GM18907 (cell line): ENCODE measurements around the gene AP1AR.
"Not testable (repeated sequence)": the region's sequence is repeated elsewhere in the genome, so short reads cannot be mapped to it uniquely, and the experiment has no call there.

Experiments
- ATAC-seq: cut with Tn5 transposase; IDR thresholded peaks from one replicate; pipeline ENCODE4 v1.9.1; 2021; ENCODE audit warnings: mild to moderate bottlenecking, moderate library complexity; ENCODE audit not compliant: unreplicated experiment

The AP1AR gene

DNA sequence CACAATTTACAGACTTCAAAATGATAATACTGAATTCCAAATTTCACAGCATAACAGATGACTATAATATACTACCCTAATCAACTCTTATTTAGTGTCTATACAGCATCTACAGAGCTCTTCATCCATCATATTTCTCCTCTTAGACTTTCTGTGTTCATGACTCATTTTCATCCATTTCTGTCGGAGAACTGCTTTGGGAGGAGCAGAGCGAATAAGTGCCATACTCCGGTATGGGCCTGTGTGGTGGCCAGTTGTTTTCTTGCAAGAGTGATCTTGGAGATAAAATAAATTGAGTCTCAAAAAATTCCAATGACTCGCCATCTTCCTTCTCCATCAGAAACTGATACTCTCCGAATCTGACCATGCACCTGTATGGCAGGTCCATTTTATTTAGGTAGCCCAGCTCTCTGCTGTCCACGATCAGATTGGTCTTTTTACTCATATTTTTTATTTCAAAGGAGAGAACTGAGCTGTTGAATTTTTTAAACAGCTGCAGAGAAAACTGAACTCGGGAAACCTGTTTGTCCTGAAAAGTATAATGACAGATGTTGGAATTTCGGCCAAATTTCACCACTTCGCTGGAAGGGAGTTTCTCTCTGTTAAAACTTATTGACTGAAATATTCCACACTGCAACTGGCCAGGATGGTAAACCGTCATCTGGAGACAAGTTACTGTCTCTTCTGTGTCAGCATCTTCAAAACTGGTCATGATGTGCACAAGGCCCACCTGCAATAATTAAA lies 46.3 kb downstream of the AP1AR start:
- no peak for ATAC-seq

DNA sequence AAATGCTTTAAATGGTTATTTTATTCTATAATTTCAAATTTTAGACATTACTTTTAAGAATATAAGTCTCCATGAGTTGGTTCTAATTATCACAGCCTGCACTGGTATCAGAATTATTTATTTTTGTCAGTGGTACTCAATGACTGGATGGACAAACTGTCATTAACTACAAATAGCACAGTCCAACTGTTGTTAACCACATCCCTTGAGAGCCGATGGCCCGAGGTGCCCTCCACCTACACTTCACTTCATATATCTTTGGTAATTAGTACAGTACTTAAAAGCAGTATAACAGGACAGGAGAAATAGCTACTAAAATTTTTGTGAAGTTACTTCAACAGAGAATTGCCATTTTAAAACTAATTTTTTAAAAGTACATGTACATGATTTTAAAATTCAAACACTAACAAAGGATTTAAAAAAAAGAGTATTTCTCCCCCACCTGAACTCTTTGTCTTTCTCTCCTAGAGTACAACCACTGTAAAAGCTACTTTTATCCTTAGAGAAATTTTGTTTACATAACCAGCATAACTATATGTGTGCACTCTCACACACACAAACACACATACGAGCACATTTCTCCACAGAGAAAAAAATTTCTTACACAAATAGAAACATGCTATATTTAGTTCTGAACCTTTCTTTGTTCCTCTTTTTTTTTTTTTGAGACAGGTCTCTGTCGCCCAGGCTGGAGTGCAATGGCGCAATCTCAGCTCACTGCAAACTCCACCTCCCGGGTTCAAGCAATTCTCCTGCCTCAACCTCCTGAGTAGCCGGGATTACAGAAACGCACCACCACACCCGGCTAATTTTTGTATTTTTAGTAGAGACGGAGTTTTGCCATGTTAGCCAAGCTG lies 47.7 kb downstream of the AP1AR start:
- peak; percentile 69 for ATAC-seq

DNA sequence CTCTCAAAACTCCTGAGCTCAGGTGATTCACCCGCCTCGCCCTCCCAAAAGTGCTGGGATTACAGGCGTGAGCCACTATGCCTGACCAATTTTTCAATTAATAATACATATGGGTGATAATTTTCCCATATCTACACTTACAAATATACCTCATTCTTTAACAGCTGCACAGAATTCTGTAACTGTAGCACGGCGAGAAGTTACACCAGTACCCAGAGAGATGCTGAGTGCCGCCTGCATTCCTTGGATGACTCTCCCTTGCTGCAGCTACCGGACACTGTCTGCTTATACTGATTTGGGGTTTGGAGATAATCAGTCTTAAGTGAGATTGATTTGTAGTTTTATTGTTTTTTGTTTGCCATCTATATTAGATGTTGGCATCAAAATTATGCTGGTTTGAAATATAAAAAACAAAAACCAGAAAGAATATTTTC lies 48.3 kb downstream of the AP1AR start:
- ATAC-seq = peak; percentile 10

DNA sequence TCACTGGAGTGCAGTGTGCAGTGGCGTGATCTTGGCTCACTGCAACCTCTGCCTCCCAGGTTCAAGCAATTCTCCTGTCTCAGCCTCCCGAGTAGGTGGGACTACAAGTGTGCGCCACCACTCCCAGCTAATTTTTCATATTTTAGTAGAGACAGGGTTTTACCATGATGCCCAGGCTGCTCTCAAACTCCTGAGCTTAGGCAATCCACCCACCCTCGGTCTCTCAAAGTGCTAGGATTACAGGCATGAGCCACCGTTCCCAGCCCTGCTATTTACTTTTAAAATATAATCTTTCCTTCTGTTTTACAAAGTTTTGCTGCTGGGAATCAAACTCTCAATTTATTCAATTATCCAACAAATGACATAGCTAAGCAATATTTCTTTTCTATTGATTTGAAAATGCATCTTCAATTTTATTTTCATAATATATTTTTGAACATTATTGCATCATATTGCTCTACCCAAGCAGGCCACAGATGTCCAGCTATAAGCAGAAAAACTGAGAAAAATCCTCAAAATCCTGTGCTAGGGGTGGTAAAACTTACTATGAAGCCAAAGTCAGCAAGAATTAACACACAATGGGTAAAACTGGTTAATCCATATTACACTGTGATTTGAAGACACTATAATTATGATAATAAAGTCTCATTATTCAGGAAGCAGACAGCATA lies 48.9 kb downstream of the AP1AR start:
- no peak for ATAC-seq

DNA sequence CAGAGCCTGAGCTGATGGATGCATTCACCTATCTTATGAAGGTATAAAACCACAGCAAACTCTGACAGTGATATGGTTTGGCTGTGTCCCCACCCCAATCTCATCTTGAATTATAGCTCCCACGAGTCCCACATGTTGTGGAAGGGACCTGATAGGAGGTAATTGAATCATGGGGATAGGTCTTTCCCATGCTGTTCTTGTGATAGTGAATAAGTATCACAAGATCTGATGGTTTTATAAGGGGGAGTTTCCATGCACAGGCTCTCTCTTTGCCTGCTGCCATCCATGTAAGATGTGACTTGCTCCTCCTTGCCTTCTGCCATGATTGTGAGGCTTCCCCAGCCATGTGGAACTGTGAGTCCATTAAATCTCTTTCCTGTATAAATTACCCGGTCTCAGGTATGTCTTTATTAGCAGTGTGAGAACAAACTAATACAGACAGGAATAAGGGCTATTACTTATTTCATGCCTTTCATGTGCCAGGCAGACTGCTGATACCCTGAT lies 50.4 kb downstream of the AP1AR start:
- ATAC-seq = not testable (repeated sequence)

DNA sequence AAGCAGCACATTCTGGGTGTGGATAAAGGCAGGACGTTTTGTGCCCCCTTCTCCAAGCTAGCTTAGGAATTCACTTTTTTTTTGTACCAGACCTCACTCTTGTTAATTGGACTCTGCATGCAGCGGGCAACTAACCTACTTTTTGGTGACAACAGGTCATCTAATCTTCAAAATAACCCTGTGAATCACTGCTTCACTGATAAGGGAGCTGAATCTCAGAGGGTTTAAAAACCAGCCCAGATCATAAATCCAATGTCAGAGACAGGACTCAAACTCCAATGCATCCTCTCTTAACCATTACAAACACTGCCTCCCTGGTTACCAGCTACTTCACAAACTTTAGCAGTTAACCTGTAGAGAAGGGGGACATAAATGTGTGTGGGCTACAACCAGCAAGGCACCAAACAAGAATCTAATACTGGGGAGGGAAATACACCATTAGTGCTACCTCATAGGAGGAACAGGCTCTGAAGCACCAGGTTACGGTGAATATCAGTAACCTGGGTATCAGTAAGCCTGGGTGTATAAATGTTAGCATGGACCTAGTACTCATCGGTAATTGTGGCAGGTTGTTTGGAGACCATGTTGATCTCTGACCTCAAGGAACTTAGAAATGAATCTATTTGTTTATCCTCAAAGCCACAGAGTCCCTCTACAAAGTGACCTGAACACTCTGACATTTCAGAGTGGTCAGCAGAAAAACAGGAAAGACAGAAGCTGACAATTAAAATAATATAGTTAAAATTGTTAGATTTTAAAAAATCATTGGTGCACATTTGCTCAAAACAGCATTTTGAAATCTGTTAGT lies 51.5 kb downstream of the AP1AR start:
- no peak for ATAC-seq

DNA sequence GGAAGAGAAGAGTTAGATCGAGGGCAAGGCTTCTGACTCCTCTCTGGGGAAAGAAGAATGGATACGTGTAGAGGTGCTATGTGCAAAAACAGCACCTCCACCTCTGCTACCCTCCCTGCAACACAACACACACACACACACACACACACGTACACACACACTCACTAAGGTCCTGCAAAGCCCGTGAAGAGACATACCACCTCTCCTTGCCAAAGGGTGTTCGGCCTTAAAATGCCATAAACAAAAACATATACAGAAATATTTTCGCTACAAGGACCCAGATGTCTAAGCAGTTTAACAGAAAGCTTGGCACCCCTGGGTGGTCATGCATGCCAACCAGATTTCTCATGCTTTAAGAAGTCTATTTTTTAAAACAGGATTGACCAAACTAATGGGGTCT lies 52.6 kb downstream of the AP1AR start:
- ATAC-seq = no peak

DNA sequence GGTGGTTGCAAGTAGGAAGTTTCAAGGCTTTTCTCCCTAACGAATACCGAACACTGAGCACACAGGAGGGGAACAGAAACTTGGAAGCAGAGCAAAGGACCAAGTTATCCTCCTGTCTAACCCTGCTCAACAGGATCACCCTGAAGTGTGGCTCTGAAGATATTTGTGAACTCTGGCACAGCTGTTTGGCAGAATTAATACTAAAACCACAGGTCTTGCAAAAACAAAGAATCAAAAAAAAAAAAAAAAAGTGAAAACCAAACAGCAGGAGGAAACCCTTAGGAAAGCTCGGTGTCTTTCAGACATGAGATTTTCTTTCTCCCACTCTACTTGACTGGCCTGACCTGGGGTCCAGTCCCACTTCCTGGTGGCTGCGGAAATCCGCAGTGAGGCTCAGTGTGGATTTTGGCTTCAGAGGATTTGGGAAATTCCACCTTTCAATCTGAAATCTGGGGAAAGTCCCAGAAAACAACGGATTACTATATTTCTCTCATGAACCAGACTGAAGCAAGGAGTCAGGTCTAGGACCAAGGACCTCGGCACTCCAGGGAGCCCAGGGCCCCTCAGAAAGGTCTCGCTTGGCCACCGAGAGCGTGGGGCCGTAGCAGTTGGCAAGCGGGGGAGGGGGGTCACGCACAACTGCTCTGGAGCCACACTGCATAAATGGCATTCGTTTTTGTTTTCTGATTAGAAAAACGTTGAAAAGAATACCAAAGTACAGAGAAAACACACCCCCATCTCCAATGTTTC lies 53.2 kb downstream of the AP1AR start:
- no peak for ATAC-seq

DNA sequence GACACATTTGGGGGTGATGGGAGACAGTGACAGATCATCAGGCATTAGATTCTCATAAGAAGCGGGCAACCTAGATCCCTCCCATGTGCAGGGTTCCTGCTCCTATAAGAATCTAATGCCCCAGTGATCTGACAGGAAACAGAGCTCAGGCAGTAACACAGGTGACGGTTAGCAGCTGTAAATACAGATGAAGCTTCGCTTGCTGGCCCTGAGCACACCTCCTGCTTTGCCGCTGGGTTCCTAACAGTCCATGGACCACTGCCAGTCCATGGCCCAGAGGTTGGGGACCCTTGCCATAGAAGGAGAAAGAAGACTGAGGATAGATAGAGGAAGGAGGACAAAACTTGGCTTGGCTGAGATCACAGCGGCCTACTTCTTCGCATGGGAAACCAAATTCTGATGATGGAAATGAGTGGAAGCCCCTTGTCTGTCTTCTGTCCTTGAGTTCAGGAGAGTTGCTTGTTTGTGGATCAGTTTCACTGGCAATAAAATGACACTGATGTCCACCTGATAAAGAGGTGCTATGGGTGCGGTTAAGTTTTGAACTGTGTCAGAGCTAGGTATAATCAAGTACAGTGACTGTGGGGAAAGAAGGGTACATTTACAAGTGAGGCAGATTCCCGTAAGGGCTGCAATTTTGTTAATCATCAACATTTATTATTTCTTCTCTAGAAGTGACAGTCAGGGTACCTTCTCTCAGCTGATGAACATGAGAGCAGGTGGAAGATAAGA lies 55.8 kb downstream of the AP1AR start:
- peak; percentile 41 for ATAC-seq

DNA sequence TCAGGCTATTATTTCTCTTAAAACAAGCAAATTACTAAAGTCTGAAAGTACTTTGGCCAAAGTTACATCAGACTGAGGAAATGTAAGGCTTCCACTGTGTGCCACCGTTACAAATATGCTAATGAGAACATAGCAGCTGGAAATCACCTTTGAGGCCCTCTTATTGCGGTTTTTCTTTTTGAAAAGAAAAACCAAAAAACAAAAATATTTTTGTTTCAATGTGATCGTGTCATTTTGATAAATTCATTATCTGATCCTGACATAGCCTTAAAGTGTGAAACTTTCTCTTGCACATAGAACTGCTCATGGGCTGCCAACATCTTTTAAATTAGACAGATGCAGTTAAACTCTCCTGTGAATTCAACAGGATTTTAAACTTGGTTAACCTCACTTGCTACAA lies 56.9 kb downstream of the AP1AR start:
- ATAC-seq = peak; percentile 37

DNA sequence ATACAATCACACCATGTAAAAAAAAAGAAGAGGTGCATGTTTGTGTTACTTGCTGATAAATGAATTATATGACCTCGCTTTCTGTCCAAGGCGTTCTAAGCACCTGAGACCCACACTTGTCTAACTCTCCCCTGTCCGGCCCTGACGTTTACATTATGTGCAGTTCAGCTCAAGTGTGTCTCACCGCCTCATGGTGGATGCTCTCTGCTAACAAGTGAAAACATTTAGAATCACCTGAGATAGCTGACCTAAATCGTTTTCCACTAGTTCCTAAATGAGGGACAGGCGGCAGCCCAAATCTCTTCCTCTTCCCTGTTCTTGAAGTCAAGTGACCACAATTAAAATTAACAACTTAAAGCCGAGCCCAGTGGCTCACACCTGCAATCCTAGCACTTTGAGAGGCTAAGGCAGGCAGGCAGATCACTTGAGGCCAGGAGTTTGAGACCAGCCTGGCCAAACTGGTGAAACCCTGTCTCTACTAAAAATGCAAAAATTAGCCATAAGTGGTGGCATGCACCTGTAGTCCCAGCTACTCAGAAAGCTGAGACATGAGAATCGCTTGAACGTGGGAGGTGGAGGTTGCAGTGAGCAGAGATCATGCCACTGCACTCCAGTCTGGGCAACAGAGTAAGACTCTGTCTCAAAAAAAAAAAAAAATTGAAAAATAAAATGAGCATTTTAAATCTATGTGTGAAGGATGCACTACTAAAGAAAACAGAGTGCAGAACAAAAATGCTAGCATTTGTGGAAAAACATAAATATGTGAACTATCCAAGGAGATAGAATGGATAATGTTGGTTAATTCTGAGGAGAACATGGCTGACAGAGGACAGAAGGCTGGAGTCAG lies 58.0 kb downstream of the AP1AR start:
- no peak for ATAC-seq

DNA sequence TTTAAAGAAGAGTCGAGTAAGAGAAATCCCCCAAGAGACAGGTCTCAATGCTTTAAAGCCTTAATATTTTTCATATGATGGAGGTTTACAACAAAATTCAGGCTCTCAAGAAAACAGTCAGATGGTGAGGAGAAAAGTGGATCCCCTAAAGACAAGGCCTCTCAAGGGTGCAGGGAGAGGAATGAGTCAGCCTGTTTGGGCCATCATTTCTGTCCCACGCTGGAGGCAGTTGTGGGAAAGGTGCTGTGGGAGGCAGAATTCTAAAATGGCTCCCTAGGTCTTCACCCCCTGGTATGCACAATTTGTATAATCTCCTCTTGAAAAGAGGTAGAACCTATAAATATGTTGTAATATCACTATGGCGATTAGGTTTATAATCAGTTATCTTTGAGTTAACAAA lies 58.8 kb downstream of the AP1AR start:
- no peak for ATAC-seq

DNA sequence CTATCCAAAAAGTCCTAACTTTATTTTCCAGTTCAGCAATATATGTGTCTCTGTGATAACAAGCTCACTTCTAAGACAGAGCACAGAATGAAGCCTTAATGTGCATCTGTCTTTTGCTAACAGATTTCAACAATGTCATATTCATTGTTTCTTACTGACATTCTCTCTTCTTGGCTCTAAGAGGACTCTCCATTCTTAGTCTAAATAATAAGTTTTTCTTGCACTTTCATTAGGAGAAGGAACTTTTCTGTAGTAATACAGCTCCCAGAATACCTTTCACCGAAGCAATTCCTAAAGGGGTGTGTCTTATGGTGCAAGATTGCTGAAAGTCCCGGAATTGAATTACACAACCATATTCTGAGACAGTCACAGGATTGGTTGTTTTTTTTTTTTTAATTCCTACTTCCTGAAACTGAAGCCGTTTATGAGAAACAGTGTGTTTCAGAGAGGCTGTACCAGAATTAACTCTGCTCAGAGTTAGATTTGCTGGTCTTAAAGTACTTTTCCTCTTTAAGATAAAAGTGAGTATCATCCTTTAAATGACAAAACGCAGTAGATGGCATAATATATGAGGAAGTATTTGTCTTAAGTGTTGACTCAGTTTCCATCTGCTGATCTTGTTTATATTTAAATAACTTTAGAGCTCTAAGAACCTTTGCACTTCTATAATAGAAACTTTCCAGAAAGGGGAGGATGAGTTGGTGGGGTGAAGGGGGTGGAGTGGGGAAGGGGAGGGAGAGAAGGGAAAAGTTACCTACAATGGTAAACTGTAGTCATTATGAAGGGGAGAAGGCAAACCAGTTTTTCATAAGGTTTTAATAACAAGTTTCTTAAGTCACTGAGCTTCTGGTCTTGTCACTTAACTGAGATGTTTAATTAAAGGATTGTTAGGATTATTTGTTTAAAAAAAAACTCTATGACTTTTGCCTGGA lies 65.6 kb downstream of the AP1AR start, which contains the start of gene ALPK1:
Gene ALPK1 (plus strand): TSS at position 421 of the 932 bp plus-strand sequence.
- ATAC-seq = peak; percentile 89

DNA sequence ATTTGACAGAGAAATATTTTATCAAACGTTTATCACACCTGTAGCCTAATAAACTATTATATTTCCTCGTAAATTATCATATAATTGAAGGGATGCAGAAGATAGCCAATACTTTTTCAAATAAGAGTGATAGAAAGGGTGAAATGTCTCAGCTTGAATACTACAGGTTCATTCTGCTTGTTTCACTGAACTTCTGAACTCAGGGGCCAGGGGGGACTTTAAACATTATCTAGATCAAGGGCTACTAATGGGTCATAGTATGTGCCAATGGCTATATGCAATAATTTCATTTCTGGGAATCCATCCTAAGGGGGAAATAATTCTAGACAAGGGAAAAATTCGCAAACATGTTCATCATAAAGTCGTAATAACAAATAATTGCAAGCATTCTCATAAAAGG lies 68.1 kb downstream of the AP1AR start:
- no peak for ATAC-seq

DNA sequence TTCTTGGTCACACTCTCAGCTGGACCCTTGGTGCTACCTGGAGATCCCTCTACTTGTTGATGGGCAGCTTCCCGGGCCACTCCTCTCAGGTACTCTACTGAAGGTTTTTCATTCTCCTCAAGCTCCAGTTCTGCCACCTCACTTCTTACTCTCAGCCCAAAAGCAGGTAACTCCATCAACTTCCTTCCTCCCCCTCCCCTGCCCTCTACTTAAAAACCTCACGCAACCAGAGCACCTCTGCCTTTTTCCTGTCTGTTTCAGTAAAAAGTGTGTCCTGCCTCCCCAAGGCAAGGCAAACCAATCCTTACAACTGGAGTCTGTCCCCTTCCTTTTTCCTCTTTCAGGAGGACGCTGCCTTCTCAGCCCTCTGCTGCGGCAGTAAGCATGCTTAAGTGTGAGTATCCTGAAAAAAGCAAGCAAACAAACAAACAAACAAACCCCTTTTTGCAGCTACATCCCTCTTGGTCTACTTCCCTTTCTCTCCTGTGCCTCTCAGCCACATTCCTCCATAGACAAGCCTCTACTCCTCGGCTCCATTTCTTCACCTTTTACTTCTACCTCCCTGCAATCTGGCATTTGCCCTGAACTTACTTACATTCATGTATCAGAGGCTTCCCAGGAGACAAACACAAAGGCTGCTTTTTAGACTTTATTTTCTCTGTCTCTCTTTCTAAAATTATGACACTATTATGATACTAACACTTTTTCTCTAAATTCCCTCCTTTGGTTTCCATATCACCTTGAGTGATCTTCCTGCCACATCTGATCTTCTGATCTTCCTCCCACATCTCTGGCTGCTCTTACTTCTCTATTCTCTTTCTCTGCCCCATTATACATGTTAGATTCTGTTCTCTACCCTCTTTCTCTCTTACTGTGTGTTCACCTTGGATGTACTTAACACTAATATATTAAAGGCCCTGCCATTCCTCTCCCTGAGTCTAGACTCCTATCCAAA lies 71.0 kb downstream of the AP1AR start:
- peak; percentile 56 for ATAC-seq

DNA sequence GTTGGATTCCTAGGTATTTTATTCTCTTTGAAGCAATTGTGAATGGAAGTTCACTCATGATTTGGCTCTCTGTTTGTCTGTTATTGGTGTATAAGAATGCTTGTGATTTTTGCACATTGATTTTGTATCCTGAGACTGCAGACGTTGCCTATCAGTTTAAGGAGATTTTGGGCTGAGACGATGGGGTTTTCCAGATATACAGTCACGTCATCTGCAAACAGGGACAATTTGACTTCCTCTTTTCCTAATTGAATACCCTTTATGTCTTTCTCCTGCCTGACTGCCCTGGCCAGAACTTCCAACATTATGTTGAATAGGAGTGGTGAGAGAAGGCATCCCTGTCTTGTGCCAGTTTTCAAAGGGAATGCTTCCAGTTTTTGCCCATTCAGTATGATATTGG lies 73.9 kb downstream of the AP1AR start:
- ATAC-seq = not testable (repeated sequence)
